Adrenal gland (tissue), 12 donors: ENCODE results near the gene SYT3. TPM values are rescaled to one million over a fixed set of nuclear protein-coding genes. Genes with fewer than 3 reads are reported as not detected.
"Not testable (repeated sequence)": the region's sequence is repeated elsewhere in the genome, so short reads cannot be mapped to it uniquely, and the experiment has no call there.

ENCODE experiments used
- DNase-seq, 7 donors: peaks; one replicate each; pipeline ENCODE4 v3.0.0-alpha.2; 2019 to 2020
- H3K27ac ChIP-seq, 5 donors: fragments of 200-600 bp; sonication (generic) in 4 of 5; 1 replicate in 3 of 5; 2 replicates in 2 of 5; pipeline versions ENCODE4 v1.5.1 to v1.8.0; 2016 to 2020; ENCODE audit warnings: mild to moderate bottlenecking in 1 of 5
- H3K27me3 ChIP-seq: fragments of 200-600 bp; 2 replicates; pipeline ENCODE4 v1.8.0; 2021
- H3K36me3 ChIP-seq, 2 donors: fragments of 200-600 bp; replicated peaks in 1 of 2; 1 replicate in 1 of 2; 2 replicates in 1 of 2; pipeline versions ENCODE4 v1.5.1 to v1.8.0; 2018 to 2022
- H3K4me1 ChIP-seq, 2 donors: fragments of 200-600 bp; replicated peaks in 1 of 2; 1 replicate in 1 of 2; 2 replicates in 1 of 2; pipeline versions ENCODE4 v1.5.1 to v1.8.0; 2018 to 2021
- H3K4me3 ChIP-seq, 4 donors: fragments of 200-600 bp; sonication (generic) in 3 of 4; one replicate each; pipeline ENCODE4 v1.5.1; 2016 to 2018
- H3K9me3 ChIP-seq, 3 donors: fragments of 200-600 bp; sonication (generic) in 1 of 3; replicated peaks in 1 of 3; 1 replicate in 2 of 3; 2 replicates in 1 of 3; pipeline versions ENCODE4 v1.5.1 to v1.8.0; 2016 to 2021
- POLR2A ChIP-seq, 2 donors: fragments of 450-650 bp; IDR thresholded peaks; one replicate each; pipeline ENCODE4 v1.6.1; 2017; ENCODE audit warnings: antibody characterized with exemption in 2 of 2, mild to moderate bottlenecking in 2 of 2, moderate library complexity in 1 of 2
- WGBS, 4 donors: extraction: QIAGEN DNeasy Blood & Tissue Kit in 2 of 4; methylation state at CpG; one replicate each; pipeline versions ENCODE4 v1.1.5 to v1.1.7; 2013 to 2017; 5-methylcytosine and 5-hydroxymethylcytosine counted together
- intact Hi-C, 2 donors: fragments of 100-400 bp; cut with DNase I; formaldehyde crosslinking; loops; one replicate each; pipeline versions ENCODE4 v1.14.1 to v1.15.0; 2022 to 2023
- polyA plus RNA-seq, 3 donors: library from polyadenylated mRNA; stranded (reverse); fragments of 200-250 nt in 2 of 3; fragments of 350-450 nt in 1 of 3; fragmentation: Illumina TruSeq in 1 of 3; extraction: RNeasy Lipid Tissue Mini Kit (QIAGEN cat#74804) in 1 of 3; gene quantifications; one replicate each; pipeline ENCODE4 v1.2.3, GENCODE V29; 2013 to 2014
- total RNA-seq, 9 donors: library from RNA; depleted of rRNA in 4 of 9; stranded (reverse); fragments of >200 nt in 4 of 9; fragments of 120-200 nt in 1 of 9; fragmentation: NEBNext Ultra II Directional in 1 of 9; extraction: Animal tissue kit (Norgen Biotek cat#: 25700) in 1 of 9; gene quantifications; one replicate each; pipeline versions ENCODE4 v1.1.0 to v1.2.4, GENCODE V29; 2013 to 2023
- TF ChIP-seq, protein P1 (sequence below), 6 experiments: fragments of 450-650 bp in 4 of 6; fragments of 200-600 bp in 2 of 6; sonication (generic) in 1 of 6; IDR thresholded peaks; 1 replicate in 5 of 6; 2 replicates in 1 of 6; pipeline versions ENCODE4 v1.5.1 to v1.8.0; 2016 to 2021; ENCODE audit warnings: antibody characterized with exemption in 6 of 6, mild to moderate bottlenecking in 2 of 6, moderate library complexity in 1 of 6
- donor health status: healthy with polysubstance abuse.
- donor health status: Bipolar disorder and iron deficiency.
- donor health status: DM: yes; HTN: yes; CAD: no.
- donor health status: DM: no; HTN: no; CAD: no.
- donor health status: DM: no; HTN: no; CAD: no.
- donor health status: DM: yes; HTN: yes; CAD: no.

SYT3 gene
- total and polyA plus RNA-seq, 12 donors, result 0.26 to 3.4 (median 0.75) TPM; not detected in 1

DNA sequence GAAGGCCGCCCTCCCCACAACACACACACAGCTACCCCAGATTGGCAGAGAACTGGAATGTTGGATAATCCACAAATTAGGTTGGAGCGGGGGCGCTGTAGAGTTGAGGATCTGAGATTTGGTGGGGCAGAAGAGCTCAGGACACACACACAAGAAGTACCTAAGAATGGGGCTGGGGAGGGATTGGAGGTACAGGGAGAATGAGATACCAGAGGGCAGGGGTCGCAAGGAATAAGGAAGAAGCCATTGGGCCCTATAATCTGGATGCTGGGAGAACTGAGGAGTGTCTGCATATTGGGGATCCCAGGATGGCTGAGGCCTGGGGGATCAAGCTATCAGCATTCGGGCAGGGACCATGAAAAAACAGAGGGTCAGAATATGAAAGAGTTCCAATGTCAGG lies 11.5 kb downstream of the SYT3 start:
- 82 to 87% (median 84%) methylated on average over 5 of the region's 5 CpGs for WGBS, 4 donors
- intact Hi-C loops, result no loop called here
- no peak overlapping the region for H3K4me3 ChIP-seq
- no peak for DNase-seq
- TF ChIP-seq, protein P1, sequence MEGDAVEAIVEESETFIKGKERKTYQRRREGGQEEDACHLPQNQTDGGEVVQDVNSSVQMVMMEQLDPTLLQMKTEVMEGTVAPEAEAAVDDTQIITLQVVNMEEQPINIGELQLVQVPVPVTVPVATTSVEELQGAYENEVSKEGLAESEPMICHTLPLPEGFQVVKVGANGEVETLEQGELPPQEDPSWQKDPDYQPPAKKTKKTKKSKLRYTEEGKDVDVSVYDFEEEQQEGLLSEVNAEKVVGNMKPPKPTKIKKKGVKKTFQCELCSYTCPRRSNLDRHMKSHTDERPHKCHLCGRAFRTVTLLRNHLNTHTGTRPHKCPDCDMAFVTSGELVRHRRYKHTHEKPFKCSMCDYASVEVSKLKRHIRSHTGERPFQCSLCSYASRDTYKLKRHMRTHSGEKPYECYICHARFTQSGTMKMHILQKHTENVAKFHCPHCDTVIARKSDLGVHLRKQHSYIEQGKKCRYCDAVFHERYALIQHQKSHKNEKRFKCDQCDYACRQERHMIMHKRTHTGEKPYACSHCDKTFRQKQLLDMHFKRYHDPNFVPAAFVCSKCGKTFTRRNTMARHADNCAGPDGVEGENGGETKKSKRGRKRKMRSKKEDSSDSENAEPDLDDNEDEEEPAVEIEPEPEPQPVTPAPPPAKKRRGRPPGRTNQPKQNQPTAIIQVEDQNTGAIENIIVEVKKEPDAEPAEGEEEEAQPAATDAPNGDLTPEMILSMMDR (IDR thresholded peaks at IDR 0.05), result no peak
- TF ChIP-seq POLR2A (IDR thresholded peaks at IDR 0.05), result no peak
- H3K9me3 ChIP-seq, result no peaks in the 10 kb centered on the region
- H3K27me3 ChIP-seq, result no peaks in the 10 kb centered on the region
- H3K36me3 ChIP-seq, result no peaks in the 10 kb centered on the region
- no peaks in the 10 kb centered on the region for H3K4me1 ChIP-seq
- H3K27ac ChIP-seq, result no peak overlapping the region

DNA sequence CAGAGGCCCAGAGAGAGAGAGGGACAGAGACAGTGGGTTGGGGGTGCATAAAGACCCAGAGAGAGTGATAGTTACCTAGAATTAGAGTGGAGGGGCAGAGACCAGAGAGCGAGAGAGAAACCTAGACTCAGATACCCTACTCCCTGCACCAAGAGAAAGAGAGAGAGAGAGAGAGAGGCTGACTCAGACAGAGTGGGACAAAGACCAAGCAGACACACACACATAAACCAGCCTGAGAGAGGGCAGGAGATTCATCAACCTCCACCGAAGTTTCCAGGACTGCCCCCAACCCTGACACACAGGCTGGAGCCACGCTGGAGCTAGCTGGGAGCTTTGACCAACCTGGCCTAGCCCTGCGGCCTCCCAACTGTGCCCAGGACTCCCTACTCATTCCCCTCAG lies 12.9 kb downstream of the SYT3 start:
- no peaks in the 10 kb centered on the region for H3K4me1 ChIP-seq
- no peaks in the 10 kb centered on the region for H3K9me3 ChIP-seq
- H3K4me3 ChIP-seq, result no peak overlapping the region
- H3K27me3 ChIP-seq, result no peaks in the 10 kb centered on the region
- intact Hi-C loops, result no loop called here
- 60 to 86% (median 67%) methylated on average over 1 to 4 of the region's 4 CpGs for WGBS, 4 donors
- H3K36me3 ChIP-seq, result no peaks in the 10 kb centered on the region
- H3K27ac ChIP-seq, result no peak overlapping the region
- DNase-seq, result no peak
- TF ChIP-seq POLR2A (IDR thresholded peaks at IDR 0.05), result no peak
- TF ChIP-seq, protein P1 (IDR thresholded peaks at IDR 0.05), result no peak

DNA sequence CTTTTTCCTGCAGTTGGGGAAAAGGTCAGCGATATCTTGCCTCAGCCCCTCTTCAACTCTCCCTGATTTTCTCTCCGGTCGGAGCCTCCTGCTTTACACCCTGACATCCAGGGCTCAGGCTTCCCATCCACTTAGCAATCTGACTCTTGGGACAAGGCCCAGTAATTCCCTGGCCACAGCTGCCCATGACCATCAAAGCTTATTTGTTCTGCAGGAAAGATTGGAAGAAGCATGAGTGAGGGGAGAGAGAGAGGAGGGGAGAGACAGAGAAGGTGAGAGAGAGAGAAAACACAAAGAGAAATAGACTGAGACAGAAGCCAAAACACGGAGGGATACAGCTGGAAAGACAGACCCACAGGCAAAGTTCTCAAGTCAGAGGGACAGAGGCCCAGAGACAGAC lies 13.7 kb downstream of the SYT3 start:
- whole genome bisulfite sequencing, 4 donors, result 68 to 78% (median 72%) methylated on average over 4 of the region's 4 CpGs
- no peak overlapping the region for H3K4me3 ChIP-seq

DNA sequence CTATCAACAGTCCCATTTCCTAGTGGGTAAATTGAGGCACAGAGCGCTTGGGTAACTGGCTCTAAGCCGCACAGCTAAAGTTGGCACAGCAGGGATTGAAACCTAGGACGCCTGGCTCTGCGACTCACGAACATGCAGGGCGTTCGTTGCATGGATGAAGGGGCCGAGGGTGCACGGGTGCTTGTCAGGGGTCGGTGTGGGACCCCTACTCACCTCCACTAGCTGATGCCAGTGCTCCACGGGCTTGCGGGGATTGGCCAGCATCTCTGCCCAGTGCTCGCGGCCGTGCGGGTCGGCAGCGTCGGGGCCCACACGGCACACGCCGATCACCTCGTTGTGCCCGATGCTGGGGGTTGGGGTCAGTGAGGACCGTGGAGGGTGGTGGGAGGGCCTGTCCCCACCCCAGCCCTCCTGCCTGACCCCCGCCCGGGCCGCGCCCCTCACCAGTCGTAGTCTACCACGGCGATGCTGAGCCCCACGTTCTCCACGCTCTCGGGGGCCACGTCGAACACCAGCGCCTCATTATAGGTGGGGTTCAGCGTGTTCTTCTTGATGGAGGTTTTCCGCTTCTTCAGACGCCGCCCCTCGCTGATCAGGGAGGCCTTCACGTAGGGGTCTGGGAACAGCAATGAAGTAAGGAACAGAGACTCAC lies 14.6 kb downstream of the SYT3 start:
- intact Hi-C loops, result no loop called here
- 88 to 91% (median 89%) methylated on average over 25 to 44 of the region's 44 CpGs for WGBS, 4 donors
- TF ChIP-seq POLR2A (IDR thresholded peaks at IDR 0.05), result no peak
- TF ChIP-seq, protein P1 (IDR thresholded peaks at IDR 0.05), result no peak
- no peak overlapping the region for H3K4me3 ChIP-seq
- DNase-seq, result no peak
- no peak overlapping the region for H3K27ac ChIP-seq
- no peaks in the 10 kb centered on the region for H3K4me1 ChIP-seq
- no peaks in the 10 kb centered on the region for H3K36me3 ChIP-seq
- H3K27me3 ChIP-seq, result no peaks in the 10 kb centered on the region
- no peaks in the 10 kb centered on the region for H3K9me3 ChIP-seq

More for the DNA sequence above, 13.7 kb downstream of the SYT3 start:
- no peak for DNase-seq
- intact Hi-C loops, result no loop called here
- no peaks in the 10 kb centered on the region for H3K27me3 ChIP-seq
- no peaks in the 10 kb centered on the region for H3K36me3 ChIP-seq
- H3K4me1 ChIP-seq, result no peaks in the 10 kb centered on the region
- no peak for TF ChIP-seq POLR2A (IDR thresholded peaks at IDR 0.05)
- TF ChIP-seq, protein P1 (IDR thresholded peaks at IDR 0.05), result no peak
- H3K9me3 ChIP-seq, result no peaks in the 10 kb centered on the region
- H3K27ac ChIP-seq, result no peak overlapping the region

DNA sequence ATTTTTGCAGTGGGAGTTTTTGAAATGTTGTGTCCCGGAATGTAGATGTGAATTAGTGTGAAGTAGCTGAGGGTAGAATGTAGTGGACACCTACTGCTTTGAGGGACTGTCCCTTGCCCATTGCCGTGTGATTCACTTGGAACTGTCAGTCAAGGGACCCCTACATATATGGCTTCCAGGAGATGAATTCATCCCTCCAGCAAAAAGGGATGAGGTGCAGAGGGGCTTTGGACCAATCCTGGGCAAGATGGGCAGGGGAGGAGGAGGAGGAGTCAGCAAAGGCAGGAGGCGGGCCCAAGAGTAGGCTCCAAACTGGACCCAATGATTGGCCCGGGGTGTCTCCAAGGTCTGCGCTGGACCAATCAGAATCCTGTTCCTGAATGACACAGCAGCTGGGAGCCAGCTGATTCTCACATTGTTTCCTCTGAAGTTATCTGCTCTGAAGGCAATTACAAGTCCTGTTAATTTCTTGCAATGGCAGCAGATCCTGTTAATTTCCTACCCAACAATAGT lies 19.2 kb downstream of the SYT3 start:
- H3K9me3 ChIP-seq, H3K4me1 ChIP-seq, H3K36me3 ChIP-seq, H3K4me3 ChIP-seq, intact Hi-C loops, DNase-seq, H3K27ac ChIP-seq, H3K27me3 ChIP-seq: not testable (repeated sequence)
- 80 to 100% (median 85%) methylated on average over 1 to 4 of the region's 5 CpGs for WGBS, 4 donors

DNA sequence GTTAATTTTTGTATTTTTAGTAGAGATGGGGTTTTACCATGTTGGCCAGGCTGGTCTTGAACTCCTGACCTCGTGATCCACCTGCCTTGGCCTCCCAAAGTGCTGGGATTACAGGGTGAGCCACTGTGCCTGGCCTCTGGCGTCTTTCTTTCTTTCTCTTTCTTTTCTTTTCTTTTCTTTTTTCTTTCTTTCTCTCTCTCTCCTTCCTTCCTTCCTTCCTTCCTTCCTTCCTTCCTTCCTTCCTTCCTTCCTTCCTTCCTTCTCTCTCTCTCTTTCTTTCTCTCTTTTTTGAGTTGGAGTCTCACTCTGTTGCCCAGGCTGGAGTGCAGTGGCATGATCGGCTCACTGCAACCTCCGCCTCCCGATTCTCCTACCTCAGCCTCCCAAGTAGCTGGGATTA lies 20.5 kb downstream of the SYT3 start:
- H3K27ac ChIP-seq, DNase-seq, H3K4me3 ChIP-seq, H3K36me3 ChIP-seq, H3K4me1 ChIP-seq, H3K9me3 ChIP-seq, H3K27me3 ChIP-seq, intact Hi-C loops: not testable (repeated sequence)
- WGBS, 4 donors, result 71 to 83% (median 76%) methylated on average over 5 of the region's 5 CpGs

DNA sequence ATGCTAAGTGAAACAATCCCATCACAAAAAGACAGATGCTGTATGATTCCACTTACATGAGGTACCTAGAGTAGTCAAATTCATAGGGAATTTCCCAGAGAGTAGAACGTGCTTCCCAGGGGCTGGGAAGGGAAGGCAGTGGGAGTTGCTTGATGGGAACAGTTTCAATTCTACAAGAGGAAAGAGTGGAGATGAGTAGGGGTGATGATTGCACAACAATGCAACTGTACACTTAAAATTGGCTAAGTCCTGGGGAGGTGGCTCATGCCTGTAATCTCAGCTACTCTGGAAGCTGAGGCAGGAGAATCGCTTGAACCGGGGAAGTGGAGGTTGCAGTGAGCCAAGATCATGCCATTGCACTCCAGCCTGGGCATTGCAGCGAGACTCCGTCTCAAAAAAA lies 21.3 kb downstream of the SYT3 start:
- not testable (repeated sequence) for H3K4me1 ChIP-seq

More for the DNA sequence above, 21.3 kb downstream of the SYT3 start:
- H3K27me3 ChIP-seq, H3K9me3 ChIP-seq, intact Hi-C loops, H3K36me3 ChIP-seq, H3K27ac ChIP-seq, H3K4me3 ChIP-seq, DNase-seq: not testable (repeated sequence)
- 73 to 88% (median 81%) methylated on average over 4 of the region's 5 CpGs for whole genome bisulfite sequencing, 4 donors
